CD4-positive, alpha-beta T cell treated with Interleukin-6 at 100 ng/mL for 8 hours (primary cell): ENCODE results near the gene NR2F6.
A peak's percentile ranks its signal among the peaks of the same experiment; 100 is the strongest.

Experiments used
- DNase-seq: peaks from one replicate; pipeline ENCODE4 v3.0.0-alpha.2; 2020; ENCODE audit warnings: mixed read lengths, low spot score

Gene NR2F6

DNA sequence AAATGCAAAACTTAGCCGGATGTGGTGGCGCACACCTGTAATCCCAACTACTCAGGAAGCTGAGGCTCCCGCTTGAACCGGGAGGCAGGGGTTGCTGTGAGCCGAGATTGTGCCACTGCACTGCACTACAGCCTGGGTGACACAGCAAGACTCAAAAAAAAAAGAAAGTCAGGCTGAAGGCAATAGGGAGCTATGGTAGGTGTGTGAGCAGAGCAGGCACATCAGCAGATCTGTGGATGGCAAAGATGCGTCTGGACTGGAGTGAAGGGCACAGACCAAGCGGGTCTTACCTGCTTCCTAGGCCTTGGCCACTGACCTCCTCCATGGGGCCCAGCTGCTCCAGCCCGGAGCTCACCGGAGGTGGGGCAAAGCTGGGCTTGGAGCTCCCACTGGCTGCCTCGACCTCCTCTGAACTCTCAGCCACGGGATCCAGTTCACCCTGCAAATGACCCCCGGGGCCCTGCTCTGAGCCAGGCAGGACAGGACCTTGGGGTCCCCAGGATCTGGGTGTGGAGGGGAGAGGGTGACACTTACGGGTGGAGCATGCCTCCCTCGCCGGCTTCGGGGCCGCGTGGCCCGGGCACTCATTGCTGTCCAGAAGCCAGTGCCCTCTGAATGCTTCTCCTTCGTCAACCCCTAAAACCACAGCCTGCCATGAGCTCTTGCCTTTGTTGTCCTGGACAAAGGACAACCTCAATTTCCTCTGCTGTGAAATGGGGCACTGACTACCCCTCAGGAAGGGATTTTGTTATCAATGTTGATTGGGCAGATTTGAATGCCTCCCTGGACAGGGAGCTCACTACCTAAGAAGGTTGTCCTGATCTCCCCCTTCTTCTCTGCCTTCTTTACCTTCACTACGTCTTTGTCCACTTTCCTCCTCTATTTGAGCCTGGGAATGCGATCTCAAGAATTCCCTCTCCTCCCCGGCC lies 18.3 kb upstream of the NR2F6 start:
- DNase-seq = no peak

- DNase-seq = no peak
Measured at GRCh38 chr19:17262557-17262956, 16.8 kb upstream of the NR2F6 start.

- peak; percentile 90 for DNase-seq
Measured at GRCh38 chr19:17260842-17261325, 15.2 kb upstream of the NR2F6 start.

- no peak for DNase-seq
Measured at GRCh38 chr19:17259934-17260333, 14.2 kb upstream of the NR2F6 start.

GRCh38 chr19:17259118-17259780 lies 13.5 kb upstream of the NR2F6 start:
- DNase-seq = no peak

DNA sequence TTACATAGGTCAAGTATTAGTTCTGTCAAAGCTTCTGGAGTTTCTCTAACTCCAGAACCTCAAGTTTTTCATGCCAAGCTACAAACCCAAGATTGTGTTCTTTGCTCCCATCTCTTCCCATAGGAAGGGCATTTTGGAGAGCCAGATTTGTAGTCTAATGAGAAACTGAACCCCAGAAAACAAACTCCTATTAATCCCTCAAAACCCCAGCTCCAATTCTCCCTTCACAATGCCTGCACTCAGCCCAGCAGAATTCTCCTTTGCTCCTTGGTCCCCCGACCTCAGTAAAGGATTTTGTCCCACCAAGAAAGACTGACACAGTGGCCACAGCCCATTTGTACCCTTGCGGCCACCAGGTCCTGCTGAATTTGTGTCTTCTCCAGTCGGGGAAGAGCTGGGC lies 10.4 kb upstream of the NR2F6 start:
- DNase-seq = no peak

- no peak for DNase-seq
Measured at GRCh38 chr19:17255150-17255621, 9.5 kb upstream of the NR2F6 start.

DNA sequence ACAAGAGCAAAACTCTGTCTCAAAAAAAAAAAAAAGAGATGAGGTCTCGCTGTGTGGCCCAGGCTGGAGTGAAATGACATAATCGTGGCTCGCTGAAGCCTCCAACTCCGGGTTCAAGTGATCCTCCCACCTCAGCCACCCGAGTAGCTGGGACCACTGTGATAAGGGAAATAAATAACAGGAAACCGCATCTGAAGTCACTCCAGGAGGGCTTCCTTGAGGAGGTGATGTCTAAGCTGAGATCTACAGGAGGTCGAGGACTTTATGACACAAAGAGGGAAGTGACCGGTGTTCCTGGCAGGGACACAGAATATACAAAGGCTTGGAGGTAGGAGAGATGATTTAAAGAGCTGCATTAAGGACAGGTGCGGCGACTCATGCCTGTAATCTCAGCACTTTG lies 8.9 kb upstream of the NR2F6 start:
- no peak for DNase-seq

GRCh38 chr19:17249887-17250548 lies 4.3 kb upstream of the NR2F6 start:
- no peak for DNase-seq

GRCh38 chr19:17248011-17248776 lies 2.5 kb upstream of the NR2F6 start:
- no peak for DNase-seq

DNA sequence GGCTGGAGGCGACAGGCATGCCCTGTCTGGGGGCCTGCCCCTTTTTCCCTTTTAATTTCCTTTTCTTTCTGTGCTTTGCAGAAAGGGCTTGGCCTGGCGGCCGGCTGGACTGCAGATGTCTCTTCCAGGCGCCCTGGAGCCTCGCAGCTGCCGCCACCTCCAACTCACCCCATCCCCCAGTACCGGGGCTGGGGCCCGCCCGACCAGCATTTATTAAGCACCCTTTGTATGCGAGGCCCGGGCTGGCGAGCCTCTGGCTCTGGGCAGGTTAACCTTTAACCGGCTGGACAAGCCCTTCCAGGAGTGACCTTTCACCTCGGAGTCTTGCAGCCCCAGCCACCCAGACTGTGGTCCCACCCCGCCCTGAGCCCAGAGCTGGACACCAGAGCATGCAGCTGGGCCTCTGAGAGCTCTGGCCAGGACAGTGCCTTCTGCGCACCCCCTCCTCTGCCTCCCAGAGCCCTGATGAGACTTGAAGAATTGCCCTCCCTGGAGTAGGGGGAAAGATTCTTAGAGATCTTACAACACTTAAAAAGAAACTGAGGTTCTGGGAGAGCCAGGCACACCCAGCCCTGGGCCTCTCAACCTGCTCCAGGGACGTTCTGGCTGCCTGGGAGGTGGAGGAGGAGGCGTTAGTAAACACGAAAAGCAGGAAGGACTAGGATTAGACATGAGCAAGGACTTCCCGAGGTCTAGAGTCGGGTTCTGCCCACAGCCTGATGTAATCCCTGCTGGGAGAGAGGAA lies 1.1 kb upstream of the NR2F6 start:
- no peak for DNase-seq

DNA sequence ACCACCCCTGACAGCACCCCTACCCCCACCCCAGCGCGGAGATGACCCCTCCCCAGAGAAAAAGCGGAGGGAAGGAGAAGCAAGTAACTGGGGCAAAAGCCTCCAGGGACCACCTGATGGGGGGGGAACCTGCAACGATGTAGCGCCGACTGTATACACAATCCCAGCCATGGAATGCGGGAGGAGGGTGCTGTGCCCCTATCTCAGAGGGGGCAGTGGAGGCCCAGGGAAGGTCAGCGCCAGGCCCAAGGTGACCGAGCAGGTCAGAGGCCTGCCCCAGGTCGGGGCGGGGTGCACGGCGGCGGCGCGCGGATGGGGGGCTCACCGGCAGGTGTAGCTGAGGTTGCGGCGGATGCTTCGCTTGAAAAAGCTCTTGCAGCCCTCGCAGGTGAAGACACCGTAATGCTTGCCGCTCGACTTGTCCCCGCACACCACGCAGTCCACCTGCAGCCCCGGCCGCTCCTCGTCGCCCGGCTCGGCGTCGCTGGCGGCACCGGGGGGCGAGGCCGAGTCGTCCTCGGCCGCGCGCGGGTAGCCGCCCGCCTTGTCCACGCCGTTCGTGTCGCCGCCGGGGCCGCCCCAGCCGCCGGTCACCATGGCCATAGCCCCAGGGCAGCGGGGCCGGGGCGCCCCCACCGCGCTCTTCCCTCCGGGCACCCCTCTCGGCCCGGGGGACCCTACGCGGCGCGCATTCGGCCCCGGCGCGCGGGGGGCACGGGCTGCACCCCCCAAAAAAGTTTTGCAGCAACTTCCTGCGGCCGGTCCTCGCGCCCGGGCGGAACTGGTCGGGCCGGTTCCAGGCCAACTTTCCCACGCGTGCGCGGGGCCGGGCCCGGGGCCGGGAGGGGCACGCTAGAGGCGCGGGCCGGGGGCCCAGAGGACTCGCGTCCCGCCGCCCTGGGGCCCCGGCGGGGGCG lies 843 bp downstream of the NR2F6 start:
- DNase-seq = no peak

- DNase-seq = no peak
Measured at GRCh38 chr19:17243830-17244617, 1.7 kb downstream of the NR2F6 start.

- no peak for DNase-seq
Measured at GRCh38 chr19:17243211-17243829, 2.4 kb downstream of the NR2F6 start.

GRCh38 chr19:17242431-17243208 lies 3.1 kb downstream of the NR2F6 start:
- no peak for DNase-seq

DNA sequence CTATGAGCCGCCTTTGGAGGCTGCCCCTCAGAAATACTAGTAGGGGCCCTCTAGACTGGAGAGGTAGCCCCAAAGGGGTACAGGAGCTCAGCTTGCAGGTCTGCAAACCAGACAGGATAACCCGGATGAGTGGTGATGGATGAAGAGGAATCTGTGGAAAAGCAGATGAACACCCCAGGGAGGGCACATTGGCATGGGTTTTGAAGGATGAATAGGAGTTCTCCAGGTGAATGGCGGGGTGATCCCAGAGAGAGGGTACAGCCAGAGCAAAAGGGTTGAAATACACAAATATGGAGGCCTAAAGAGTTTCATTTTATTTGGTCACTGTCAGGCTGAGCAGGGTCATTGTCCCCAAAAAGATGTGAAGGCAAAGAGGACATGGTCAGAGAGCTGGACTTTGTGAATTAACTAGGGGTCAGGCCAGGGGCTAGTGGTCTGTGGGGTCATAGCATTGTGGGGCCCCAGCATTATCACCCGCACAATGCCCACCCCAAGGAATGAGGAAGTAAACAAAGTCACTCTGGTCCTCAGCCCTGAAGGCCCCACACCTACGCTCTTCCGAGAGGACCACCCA lies 4.8 kb downstream of the NR2F6 start:
- no peak for DNase-seq

DNA sequence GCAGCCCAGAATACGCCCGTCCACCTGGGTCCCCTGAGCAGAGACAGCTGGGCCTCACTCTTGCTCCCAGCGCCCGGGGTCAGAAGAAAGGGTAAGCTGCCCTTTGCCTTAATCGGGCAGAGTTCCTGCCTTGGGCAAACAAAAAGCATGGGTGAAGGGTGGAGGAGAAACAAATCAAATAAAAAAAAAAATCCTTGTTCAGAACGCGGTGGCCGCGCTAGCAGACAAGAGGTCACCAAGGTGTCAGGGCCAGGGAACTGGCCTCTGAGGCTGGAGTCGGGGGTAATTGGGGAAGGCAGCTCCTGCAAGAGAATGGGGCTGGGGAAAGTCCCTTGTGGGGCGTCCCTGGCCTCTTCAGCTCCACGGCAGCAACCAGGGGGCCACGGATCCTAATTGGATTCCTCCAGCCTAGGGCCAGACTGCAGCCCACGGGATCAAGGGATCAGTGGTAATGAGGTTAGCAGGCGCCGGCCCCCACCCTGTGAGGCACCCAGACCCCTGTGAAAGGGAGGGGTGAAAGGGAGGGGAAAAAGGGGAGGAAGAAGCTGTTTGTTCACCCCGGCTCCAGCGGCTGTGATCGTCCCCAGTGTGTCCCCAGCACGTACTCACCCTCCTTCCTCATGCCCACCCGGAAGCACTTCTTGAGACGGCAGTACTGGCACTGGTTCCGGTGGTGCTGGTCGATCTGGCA lies 5.5 kb downstream of the NR2F6 start:
- no peak for DNase-seq
